Mesenchymal stem cell (in vitro differentiated cells and primary cell): ENCODE data around the gene NABP2.

ENCODE experiments used
- DNase-seq: peaks from one replicate; pipeline ENCODE4 v3.0.0-alpha.2; 2013
- H2AFZ ChIP-seq: one replicate; pipeline ENCODE4 v1.6.1; 2013; ENCODE audit warnings: low read depth, mild to moderate bottlenecking, control low read depth, inconsistent platforms, low read length, moderate library complexity
- H2AK5ac ChIP-seq: 2 replicates; pipeline ENCODE4 v1.6.1; 2013; ENCODE audit warnings: low read length, moderate library complexity, mild to moderate bottlenecking, inconsistent platforms; ENCODE audit not compliant: severe bottlenecking
- H2BK120ac ChIP-seq: one replicate; pipeline ENCODE4 v1.6.1; 2013; ENCODE audit warnings: low read depth, mild to moderate bottlenecking, inconsistent platforms, low read length, moderate library complexity
- H2BK12ac ChIP-seq, 2 experiments: one replicate each; pipeline ENCODE4 v1.6.1; 2013; ENCODE audit warnings: inconsistent platforms in 2 of 2, low read length in 2 of 2, mild to moderate bottlenecking in 2 of 2, moderate library complexity in 2 of 2, control low read depth in 1 of 2
- H2BK15ac ChIP-seq: one replicate; pipeline ENCODE4 v1.6.1; 2013; ENCODE audit warnings: mild to moderate bottlenecking, low read depth, inconsistent platforms; ENCODE audit not compliant: poor library complexity, severe bottlenecking
- H2BK5ac ChIP-seq: 2 replicates; pipeline ENCODE4 v1.6.1; 2013; ENCODE audit warnings: low read depth, mild to moderate bottlenecking, low read length, control low read depth, inconsistent platforms; ENCODE audit not compliant: poor library complexity, severe bottlenecking
- H3K14ac ChIP-seq, 2 experiments: one replicate each; pipeline ENCODE4 v1.6.1; 2013; ENCODE audit warnings: inconsistent platforms in 2 of 2, low read length in 2 of 2, control low read depth in 1 of 2, mild to moderate bottlenecking in 1 of 2, moderate library complexity in 1 of 2
- H3K18ac ChIP-seq, 2 experiments: one replicate each; pipeline ENCODE4 v1.6.1; 2013; ENCODE audit warnings: inconsistent platforms in 2 of 2, low read length in 2 of 2, control low read depth in 1 of 2, low read depth in 1 of 2, mild to moderate bottlenecking in 1 of 2
- H3K23ac ChIP-seq, 2 experiments: one replicate each; pipeline ENCODE4 v1.6.1; 2013; ENCODE audit warnings: inconsistent platforms in 2 of 2, low read length in 2 of 2, mild to moderate bottlenecking in 2 of 2, moderate library complexity in 2 of 2, control low read depth in 1 of 2
- H3K27ac ChIP-seq: 2 replicates; pipeline ENCODE4 v1.5.1; 2013; ENCODE audit warnings: mild to moderate bottlenecking, moderate library complexity, low read length, control low read depth, inconsistent platforms; ENCODE audit not compliant: poor library complexity, severe bottlenecking
- H3K27me3 ChIP-seq, 2 experiments: 2 replicates each; pipeline versions ENCODE4 v1.6.1 to v1.7.0; 2013; ENCODE audit warnings: low read length in 2 of 2, mild to moderate bottlenecking in 2 of 2, moderate library complexity in 2 of 2, control low read depth in 1 of 2, inconsistent platforms in 1 of 2; ENCODE audit not compliant: control insufficient read depth in 1 of 2, insufficient read depth in 1 of 2
- H3K36me3 ChIP-seq, 2 experiments: 2 replicates each; pipeline versions ENCODE4 v1.6.1 to v1.7.0; 2013; ENCODE audit warnings: low read length in 2 of 2, control low read depth in 1 of 2, inconsistent platforms in 1 of 2, low read depth in 1 of 2, mild to moderate bottlenecking in 1 of 2; ENCODE audit not compliant: insufficient read depth in 2 of 2, control insufficient read depth in 1 of 2
- H3K4ac ChIP-seq, 2 experiments: one replicate each; pipeline ENCODE4 v1.6.1; 2013; ENCODE audit warnings: inconsistent platforms in 2 of 2, low read length in 2 of 2, mild to moderate bottlenecking in 2 of 2, moderate library complexity in 2 of 2, control low read depth in 1 of 2, low read depth in 1 of 2
- H3K4me1 ChIP-seq: 2 replicates; pipeline ENCODE4 v1.6.1; 2013; ENCODE audit warnings: low read depth, low read length, control low read depth; ENCODE audit not compliant: control insufficient read depth, insufficient read depth
- H3K4me2 ChIP-seq: 2 replicates; pipeline ENCODE4 v1.6.1; 2013; ENCODE audit warnings: low read length, mild to moderate bottlenecking, inconsistent platforms; ENCODE audit not compliant: poor library complexity, severe bottlenecking
- H3K4me3 ChIP-seq, 2 experiments: 2 replicates each; pipeline versions ENCODE4 v1.5.1 to v1.7.0; 2013; ENCODE audit warnings: low read length in 2 of 2, mild to moderate bottlenecking in 2 of 2, control low read depth in 1 of 2, low read depth in 1 of 2; ENCODE audit not compliant: insufficient read depth in 1 of 2
- H3K79me1 ChIP-seq: replicated peaks from 2 replicates; pipeline ENCODE4 v1.6.1; 2013; ENCODE audit warnings: mild to moderate bottlenecking, control low read depth, low read length, inconsistent platforms; ENCODE audit not compliant: poor library complexity, severe bottlenecking
- H3K9ac ChIP-seq: 2 replicates; pipeline ENCODE4 v1.7.0; 2013; ENCODE audit warnings: mild to moderate bottlenecking, low read length, moderate library complexity
- H3K9me3 ChIP-seq: 2 replicates; pipeline ENCODE4 v1.7.0; 2013; ENCODE audit warnings: mild to moderate bottlenecking, low read length; ENCODE audit not compliant: control insufficient read depth
- H4K8ac ChIP-seq: one replicate; pipeline ENCODE4 v1.6.1; 2013; ENCODE audit warnings: inconsistent platforms, mild to moderate bottlenecking, low read length, moderate library complexity
- H4K91ac ChIP-seq: one replicate; pipeline ENCODE4 v1.6.1; 2013; ENCODE audit warnings: mild to moderate bottlenecking, low read length, inconsistent platforms
- whole genome bisulfite sequencing: methylation state at CpG from one replicate; pipeline ENCODE4 v1.1.7; 2013; ENCODE audit warnings: mixed read lengths; 5-methylcytosine and 5-hydroxymethylcytosine counted together

Gene NABP2

GRCh38 chr12:56229916-56230431 is 5.8 kb downstream of the NABP2 start, which contains the start of gene SLC39A5:
Gene SLC39A5 (plus strand): TSS chr12:56230051. CDS start chr12:56231275, 1,224 bp downstream.
- H3K79me1 ChIP-seq: peaks cover 5% of the 10 kb centered on the region
- no peak within 1 kb of the TSS for H3K27ac ChIP-seq
- H3K9me3 ChIP-seq: no peaks in the 10 kb centered on the region
- WGBS: 94% methylated on average over 4 of the region's 4 CpGs
- H4K8ac ChIP-seq: no peak within 1 kb of the TSS
- peaks cover 6 to 20% of the 10 kb centered on the region in 2 experiments for H3K36me3 ChIP-seq
- no peak within 1 kb of the TSS for H2AK5ac ChIP-seq
- no peak within 1 kb of the TSS for H3K4ac ChIP-seq
- no peak within 1 kb of the TSS for H2BK15ac ChIP-seq
- no peak within 1 kb of the TSS for H2BK5ac ChIP-seq
- H4K91ac ChIP-seq: no peak within 1 kb of the TSS
- H3K4me3 ChIP-seq: no peak within 1 kb of the TSS
- H3K4me1 ChIP-seq: peaks cover 6% of the 10 kb centered on the region
- H3K27me3 ChIP-seq: no peaks in the 10 kb centered on the region
- DNase-seq: no peak
- H3K18ac ChIP-seq: no peak within 1 kb of the TSS
- no peak within 1 kb of the TSS for H2BK12ac ChIP-seq
- no peak within 1 kb of the TSS for H3K23ac ChIP-seq
- no peak within 1 kb of the TSS for H2BK120ac ChIP-seq
- H3K9ac ChIP-seq: no peak within 1 kb of the TSS
- H2AFZ ChIP-seq: no peak within 1 kb of the TSS
- no peak within 1 kb of the TSS for H3K4me2 ChIP-seq
- H3K14ac ChIP-seq: no peak within 1 kb of the TSS

- H3K4me1 ChIP-seq: peaks cover 3% of the 10 kb centered on the region
- no peak overlapping the region for H3K9ac ChIP-seq
- no peak overlapping the region for H3K23ac ChIP-seq
- no peak overlapping the region for H4K91ac ChIP-seq
- no peak overlapping the region for H2AFZ ChIP-seq
- DNase-seq: no peak
- H3K4me2 ChIP-seq: no peak overlapping the region
- 85% methylated on average over 8 of the region's 8 CpGs for WGBS
- H3K18ac ChIP-seq: no peak overlapping the region
- H4K8ac ChIP-seq: no peak overlapping the region
- H2BK15ac ChIP-seq: no peak overlapping the region
- H2BK5ac ChIP-seq: no peak overlapping the region
- no peaks in the 10 kb centered on the region for H3K9me3 ChIP-seq
- H3K36me3 ChIP-seq: peaks cover 12 to 16% of the 10 kb centered on the region in 2 experiments
- no peak overlapping the region for H3K14ac ChIP-seq
- no peak overlapping the region for H3K4me3 ChIP-seq
- H3K79me1 ChIP-seq: no peaks in the 10 kb centered on the region
- no peak overlapping the region for H3K4ac ChIP-seq
- H3K27me3 ChIP-seq: no peaks in the 10 kb centered on the region
- no peak overlapping the region for H2BK120ac ChIP-seq
- no peak overlapping the region for H2BK12ac ChIP-seq
- no peak overlapping the region for H3K27ac ChIP-seq
- H2AK5ac ChIP-seq: no peak overlapping the region
These were observed 6.5 kb downstream of the NABP2 start for GRCh38 chr12:56230432-56231183.

- Histone ChIP-seq H3K4me1 (peaks cover 3% of the 10 kb centered on the region), H2BK120ac (no peak overlapping the region), H3K23ac (no peak overlapping the region), H4K8ac (no peak overlapping the region), H3K4ac (no peak overlapping the region), H3K9me3 (no peaks in the 10 kb centered on the region), H3K18ac (no peak overlapping the region), H2AFZ (no peak overlapping the region), H3K36me3 (peaks cover 18% of the 10 kb centered on the region in 2 experiments), H3K27me3 (no peaks in the 10 kb centered on the region), H2BK15ac (no peak overlapping the region), H4K91ac (no peak overlapping the region), H3K9ac (no peak overlapping the region), H3K4me3 (no peak overlapping the region), H3K79me1 (no peaks in the 10 kb centered on the region), H2BK12ac (no peak overlapping the region), H2AK5ac (no peak overlapping the region), H3K27ac (no peak overlapping the region), H3K4me2 (no peak overlapping the region), H2BK5ac (no peak overlapping the region), H3K14ac (no peak overlapping the region)
- DNase-seq: no peak
- 91% methylated on average over 11 of the region's 11 CpGs for WGBS
These were observed 7.0 kb downstream of the NABP2 start for GRCh38 chr12:56231184-56231582.

GRCh38 chr12:56234746-56235436 is 10.7 kb downstream of the NABP2 start:
- no peak overlapping the region for H4K91ac ChIP-seq
- H3K4me3 ChIP-seq: no peak overlapping the region
- no peak overlapping the region for H2BK120ac ChIP-seq
- H3K14ac ChIP-seq: no peak overlapping the region
- H2BK12ac ChIP-seq: no peak overlapping the region
- H3K4me2 ChIP-seq: no peak overlapping the region
- H3K27me3 ChIP-seq: no peaks in the 10 kb centered on the region
- no peak overlapping the region for H3K23ac ChIP-seq
- no peak overlapping the region for H4K8ac ChIP-seq
- no peak overlapping the region for H2AFZ ChIP-seq
- H3K18ac ChIP-seq: no peak overlapping the region
- H3K4ac ChIP-seq: no peak overlapping the region
- no peaks in the 10 kb centered on the region for H3K9me3 ChIP-seq
- H3K9ac ChIP-seq: no peak overlapping the region
- no peak overlapping the region for H2BK15ac ChIP-seq
- DNase-seq: no peak
- peaks cover 36 to 49% of the 10 kb centered on the region in 2 experiments for H3K36me3 ChIP-seq
- no peak overlapping the region for H2AK5ac ChIP-seq
- H3K27ac ChIP-seq: no peak overlapping the region
- peaks cover 11% of the 10 kb centered on the region for H3K4me1 ChIP-seq
- 94% methylated on average over 13 of the region's 16 CpGs for WGBS
- no peak overlapping the region for H2BK5ac ChIP-seq
- peaks cover 9% of the 10 kb centered on the region for H3K79me1 ChIP-seq
